ENCODE measurements around the gene HDAC6. TPM values are rescaled to one million over a fixed set of nuclear protein-coding genes. Genes with fewer than 3 reads are reported as not detected.
"Not testable (repeated sequence)": the region's sequence is repeated elsewhere in the genome, so short reads cannot be mapped to it uniquely, and the experiment has no call there.

Gene HDAC6
- total RNA-seq, 1 experiment from 2014 or later = 44.2 TPM

DNA sequence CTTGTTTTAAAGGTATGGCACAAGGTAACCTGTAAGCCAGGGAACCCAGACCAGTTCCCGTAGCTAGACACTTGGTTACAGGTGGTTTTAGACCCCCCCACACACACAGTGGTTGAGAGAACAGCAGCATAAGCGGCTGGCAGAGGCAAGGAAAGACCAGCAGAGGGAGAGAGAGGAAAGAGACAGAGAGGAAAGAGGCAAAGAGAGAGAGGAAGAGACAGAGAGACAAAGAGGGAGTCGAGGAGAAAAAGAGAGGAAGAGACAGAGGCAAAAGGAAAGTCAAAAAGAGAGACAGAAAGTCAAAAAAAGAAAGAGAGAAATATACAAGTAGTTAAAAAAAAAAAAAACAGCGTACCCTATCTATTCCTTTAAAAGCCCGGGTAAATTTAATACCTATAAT lies 53.0 kb downstream of the HDAC6 start:
- no peak overlapping the region for H2AFZ ChIP-seq
- intact Hi-C loops (cut with micrococcal nuclease; ENCODE audit: unreplicated experiment) = no loop called here
- no peak overlapping the region for H3K27ac ChIP-seq
- TF ChIP-seq, protein P1, sequence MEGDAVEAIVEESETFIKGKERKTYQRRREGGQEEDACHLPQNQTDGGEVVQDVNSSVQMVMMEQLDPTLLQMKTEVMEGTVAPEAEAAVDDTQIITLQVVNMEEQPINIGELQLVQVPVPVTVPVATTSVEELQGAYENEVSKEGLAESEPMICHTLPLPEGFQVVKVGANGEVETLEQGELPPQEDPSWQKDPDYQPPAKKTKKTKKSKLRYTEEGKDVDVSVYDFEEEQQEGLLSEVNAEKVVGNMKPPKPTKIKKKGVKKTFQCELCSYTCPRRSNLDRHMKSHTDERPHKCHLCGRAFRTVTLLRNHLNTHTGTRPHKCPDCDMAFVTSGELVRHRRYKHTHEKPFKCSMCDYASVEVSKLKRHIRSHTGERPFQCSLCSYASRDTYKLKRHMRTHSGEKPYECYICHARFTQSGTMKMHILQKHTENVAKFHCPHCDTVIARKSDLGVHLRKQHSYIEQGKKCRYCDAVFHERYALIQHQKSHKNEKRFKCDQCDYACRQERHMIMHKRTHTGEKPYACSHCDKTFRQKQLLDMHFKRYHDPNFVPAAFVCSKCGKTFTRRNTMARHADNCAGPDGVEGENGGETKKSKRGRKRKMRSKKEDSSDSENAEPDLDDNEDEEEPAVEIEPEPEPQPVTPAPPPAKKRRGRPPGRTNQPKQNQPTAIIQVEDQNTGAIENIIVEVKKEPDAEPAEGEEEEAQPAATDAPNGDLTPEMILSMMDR (conservative IDR thresholded peaks at IDR 0.05) = no peak
- TF ChIP-seq EZH2 (IDR thresholded peaks at IDR 0.05; ENCODE audit: low read depth) = no peak
- H3K4me2 ChIP-seq = no peak overlapping the region
- H3K9me2 ChIP-seq (ENCODE audit: insufficient read depth) = no peaks in the 10 kb centered on the region
- no peaks in the 10 kb centered on the region for H3K79me2 ChIP-seq (ENCODE audit: low read depth)
- H3K9me3 ChIP-seq (ENCODE audit: insufficient read depth, low read depth) = no peaks in the 10 kb centered on the region
- no peaks in the 10 kb centered on the region for H3K36me3 ChIP-seq (ENCODE audit: low read depth)
- no peak overlapping the region for H3K4me3 ChIP-seq
- no peaks in the 10 kb centered on the region for H3F3A ChIP-seq (ENCODE audit: insufficient read depth, low read depth)
- ChIA-PET POLR2A (ENCODE audit: unreplicated experiment) (no interaction called here), CTCF (no interaction called here)
- no peak for DNase-seq
- H4K20me1 ChIP-seq (ENCODE audit: insufficient read depth) = no peaks in the 10 kb centered on the region
- no peaks in the 10 kb centered on the region for H3K4me1 ChIP-seq (replicated peaks; ENCODE audit: insufficient read depth)
- no peaks in the 10 kb centered on the region for H3K27me3 ChIP-seq (ENCODE audit: insufficient read depth, low read depth)
- BruUV-seq (replicated peaks) = no TSS peak

DNA sequence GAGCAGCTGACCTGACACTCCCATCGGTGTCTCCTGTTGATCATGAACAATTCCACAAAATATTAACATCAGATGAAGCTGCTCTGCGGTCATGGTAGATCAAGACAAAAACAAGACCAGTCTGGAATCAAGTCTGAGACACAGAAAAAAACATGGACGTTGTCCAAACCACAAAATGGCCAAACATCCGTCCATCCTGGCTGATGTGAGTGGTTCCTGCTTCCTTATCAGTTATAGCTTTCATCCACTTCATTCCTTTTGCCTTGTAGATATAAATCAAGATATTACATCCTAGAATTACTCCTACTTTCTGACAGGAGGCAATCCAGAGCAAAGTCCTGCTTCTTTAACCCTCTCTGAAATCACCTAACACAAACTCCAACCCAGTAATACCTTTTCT lies 62.3 kb downstream of the HDAC6 start:
- H3K4me3 ChIP-seq = no peak overlapping the region
- no peak overlapping the region for H2AFZ ChIP-seq
- H3K4me1 ChIP-seq (replicated peaks; ENCODE audit: insufficient read depth) = peaks cover 7% of the 10 kb centered on the region; the same call in 1 of the 2 replicates
- H3K27ac ChIP-seq = peak overlapping the region; percentile 60
- CTCF ChIA-PET = interaction anchor here (0.7 kb wide), 1 partner anchor 48 kb away, joined by 5 read pairs; no protein-coding TSS in a partner anchor
- peaks cover 3% of the 10 kb centered on the region; the same call in 1 of the 2 replicates for H3F3A ChIP-seq (ENCODE audit: insufficient read depth, low read depth)
- peak; percentile 37 to 74 for DNase-seq
- H3K36me3 ChIP-seq (ENCODE audit: low read depth) = no peaks in the 10 kb centered on the region
- peak overlapping the region; percentile 40 for H3K4me2 ChIP-seq
- intact Hi-C loops (cut with micrococcal nuclease; ENCODE audit: unreplicated experiment) = no loop called here
- TF ChIP-seq, protein P1 (conservative IDR thresholded peaks at IDR 0.05) = no peak
- TF ChIP-seq EZH2 (IDR thresholded peaks at IDR 0.05; ENCODE audit: low read depth) = no peak
- H3K9me3 ChIP-seq (ENCODE audit: insufficient read depth, low read depth) = no peaks in the 10 kb centered on the region
- POLR2A ChIA-PET (ENCODE audit: unreplicated experiment) = interaction anchor here (0.8 kb wide), 1 partner anchor 327 kb away, joined by 9 read pairs; no protein-coding TSS in a partner anchor
- no peaks in the 10 kb centered on the region for H3K79me2 ChIP-seq (ENCODE audit: low read depth)
- no TSS peak for BruUV-seq (replicated peaks)
- H3K9me2 ChIP-seq (ENCODE audit: insufficient read depth) = no peaks in the 10 kb centered on the region
- no peaks in the 10 kb centered on the region for H4K20me1 ChIP-seq (ENCODE audit: insufficient read depth)
- H3K27me3 ChIP-seq (ENCODE audit: insufficient read depth, low read depth) = no peaks in the 10 kb centered on the region

DNA sequence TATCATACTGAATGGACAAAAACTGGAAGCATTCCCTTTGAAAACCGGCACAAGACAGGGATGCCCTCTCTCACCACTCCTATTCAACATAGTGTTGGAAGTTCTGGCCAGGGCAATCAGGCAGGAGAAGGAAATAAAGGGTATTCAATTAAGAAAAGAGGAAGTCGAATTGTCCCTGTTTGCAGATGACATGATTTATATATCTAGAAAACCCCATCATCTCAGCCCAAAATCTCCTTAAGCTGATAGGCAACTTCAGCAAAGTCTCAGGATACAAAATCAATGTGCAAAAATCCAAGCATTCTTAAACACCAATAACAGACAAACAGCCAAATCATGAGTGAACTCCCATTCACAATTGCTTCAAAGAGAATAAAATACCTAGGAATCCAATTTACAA lies 70.2 kb downstream of the HDAC6 start:
- H3K27ac ChIP-seq; H3K36me3 ChIP-seq (ENCODE audit: low read depth); H4K20me1 ChIP-seq (ENCODE audit: insufficient read depth); H3K4me2 ChIP-seq; BruUV-seq (replicated peaks); H3K27me3 ChIP-seq (ENCODE audit: insufficient read depth, low read depth); H3F3A ChIP-seq (ENCODE audit: insufficient read depth, low read depth); H3K9me2 ChIP-seq (ENCODE audit: insufficient read depth); DNase-seq; POLR2A ChIA-PET (ENCODE audit: unreplicated experiment); H3K4me1 ChIP-seq (replicated peaks; ENCODE audit: insufficient read depth); H3K9me3 ChIP-seq (ENCODE audit: insufficient read depth, low read depth); intact Hi-C loops (cut with micrococcal nuclease; ENCODE audit: unreplicated experiment); CTCF ChIA-PET; H2AFZ ChIP-seq; H3K79me2 ChIP-seq (ENCODE audit: low read depth); H3K4me3 ChIP-seq: not testable (repeated sequence)

Other genes starting within 250 kb of the HDAC6 start
- 120 and 134 TPM in 2 replicates for gene RBM3, start 227.6 kb upstream of the HDAC6 start, total RNA-seq (2021)
- gene WDR13, start 204.6 kb upstream of the HDAC6 start, total RNA-seq (2021) = 28.6 and 43.9 TPM in 2 replicates
- gene WAS, start 118.3 kb upstream of the HDAC6 start, total RNA-seq (2021) = 0.22 TPM in 1 of 2 replicates, not detected in the other
- gene SUV39H1, start 105.3 kb upstream of the HDAC6 start, total RNA-seq (2021) = 10.5 and 11.7 TPM in 2 replicates
- not detected in 2 replicates for gene GLOD5, start 40.3 kb upstream of the HDAC6 start, total RNA-seq (2021)
- gene GATA1, start 15.5 kb upstream of the HDAC6 start, total RNA-seq (2021) = not detected in 2 replicates
- gene ERAS, start 24.4 kb downstream of the HDAC6 start, total RNA-seq (2021) = 0.50 TPM in 1 of 2 replicates, not detected in the other
- gene PCSK1N, start 33.5 kb downstream of the HDAC6 start, total RNA-seq (2021) = not detected in 2 replicates
- 44.9 and 54.1 TPM in 2 replicates for gene TIMM17B, start 95.7 kb downstream of the HDAC6 start, total RNA-seq (2021)
- gene PQBP1, start 95.9 kb downstream of the HDAC6 start, total RNA-seq (2021) = 36.4 and 39.4 TPM in 2 replicates
- 24.1 and 29.6 TPM in 2 replicates for gene SLC35A2, start 109.6 kb downstream of the HDAC6 start, total RNA-seq (2021)
- 3.6 and 4.4 TPM in 2 replicates for gene PIM2, start 117.0 kb downstream of the HDAC6 start, total RNA-seq (2021)
- 34.6 and 37.1 TPM in 2 replicates for gene OTUD5, start 155.5 kb downstream of the HDAC6 start, total RNA-seq (2021)
- gene KCND1, start 169.8 kb downstream of the HDAC6 start, total RNA-seq (2021) = 1.2 and 2.2 TPM in 2 replicates
- gene GRIPAP1, start 200.2 kb downstream of the HDAC6 start, total RNA-seq (2021) = 33.6 and 35.2 TPM in 2 replicates
- 27.2 and 33.7 TPM in 2 replicates for gene TFE3, start 241.3 kb downstream of the HDAC6 start, total RNA-seq (2021)